HG03354 (cell line): ENCODE results near the gene EPAS1.

Experiments used
- ATAC-seq: cut with Tn5 transposase; IDR thresholded peaks from one replicate; pipeline ENCODE4 v1.9.1; 2021; ENCODE audit warnings: mild to moderate bottlenecking; ENCODE audit not compliant: unreplicated experiment, poor library complexity, severe bottlenecking

The EPAS1 gene

DNA sequence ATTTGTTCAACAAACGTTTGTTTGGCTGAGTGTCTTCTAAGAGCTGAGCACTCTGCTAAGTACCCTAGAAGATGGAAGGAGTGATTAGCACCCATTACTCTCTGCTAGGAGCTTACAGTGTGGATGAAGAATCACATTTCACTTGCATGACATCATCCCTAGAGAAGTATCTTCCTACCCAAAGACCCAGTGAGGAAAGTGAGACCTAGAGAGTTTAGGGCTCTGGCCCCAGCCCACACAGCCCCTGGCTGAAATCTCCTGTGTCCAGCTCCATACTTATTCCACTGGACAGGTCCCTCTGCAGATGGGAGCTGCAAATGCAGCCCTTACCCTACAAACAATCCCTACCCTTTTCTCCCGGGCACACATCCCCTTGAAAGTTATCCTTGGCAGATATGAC lies 26.8 kb upstream of the EPAS1 start:
- no peak for ATAC-seq

DNA sequence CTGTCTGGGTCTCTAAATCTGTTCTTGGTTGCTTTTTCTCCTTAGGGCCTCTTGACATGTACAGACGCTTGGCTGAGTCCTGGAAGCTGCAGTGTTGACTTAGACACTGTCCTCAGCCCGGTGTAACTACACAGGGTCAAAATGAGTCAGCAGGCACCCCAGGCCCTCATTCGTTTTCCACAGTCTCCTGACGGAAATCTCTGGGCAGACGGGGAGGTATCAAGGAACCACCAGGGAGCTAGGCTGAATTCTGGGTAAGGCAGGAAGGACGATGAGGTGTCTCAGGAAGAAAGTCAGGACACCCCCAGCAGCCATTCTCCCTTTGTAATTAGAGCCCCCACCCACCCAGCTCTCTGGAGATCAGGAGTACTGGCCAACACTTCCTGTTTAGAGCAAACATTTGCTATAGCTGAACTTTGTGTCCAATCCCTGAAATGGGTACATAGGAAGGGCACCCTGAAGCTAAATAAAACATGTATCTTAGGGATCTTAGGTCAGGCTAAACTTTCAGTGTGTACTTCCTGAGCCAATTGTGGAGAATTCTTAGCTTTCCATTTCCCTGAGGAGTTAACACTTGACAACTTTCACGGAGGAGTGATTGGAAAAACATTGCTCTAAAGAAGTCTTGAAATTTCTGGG lies 23.9 kb upstream of the EPAS1 start:
- no peak for ATAC-seq

DNA sequence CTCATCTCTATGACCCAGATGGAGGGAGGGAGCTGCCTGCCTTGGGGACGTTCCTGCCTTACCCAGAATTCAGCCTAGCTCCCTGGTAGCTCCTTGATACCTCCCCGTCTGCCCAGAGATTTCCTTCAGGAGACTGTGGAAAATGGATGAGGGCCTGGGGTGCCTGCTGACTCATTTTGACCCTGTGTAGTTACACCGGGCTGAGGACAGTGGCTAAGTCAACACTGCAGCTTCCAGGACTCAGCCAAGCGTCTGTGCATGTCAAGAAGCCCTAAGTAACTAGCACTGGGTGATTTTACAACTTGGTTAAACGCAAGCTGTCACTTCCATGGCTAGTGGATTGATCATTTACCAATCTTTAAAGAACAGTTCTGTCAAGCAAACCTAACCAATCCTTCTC lies 23.3 kb upstream of the EPAS1 start:
- no peak for ATAC-seq

DNA sequence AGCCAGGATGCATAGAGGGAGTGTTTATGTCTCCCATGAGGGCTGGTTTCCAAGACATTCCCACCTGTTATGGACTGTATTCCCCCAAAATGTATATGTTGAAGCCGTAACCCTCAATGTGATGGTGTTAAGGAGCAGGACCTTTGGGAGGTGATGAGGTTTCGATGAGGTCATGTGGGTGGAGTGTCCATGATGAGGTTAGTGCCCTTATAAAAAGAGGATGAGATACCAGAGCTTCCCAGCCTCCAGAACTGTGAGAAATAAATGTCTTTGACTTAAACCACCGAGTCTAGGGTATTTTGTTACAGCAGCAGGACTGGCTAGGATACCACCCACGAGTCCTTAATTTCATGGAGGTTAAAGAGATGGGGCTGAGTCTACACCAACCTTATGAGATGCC lies 22.6 kb upstream of the EPAS1 start:
- no peak for ATAC-seq

DNA sequence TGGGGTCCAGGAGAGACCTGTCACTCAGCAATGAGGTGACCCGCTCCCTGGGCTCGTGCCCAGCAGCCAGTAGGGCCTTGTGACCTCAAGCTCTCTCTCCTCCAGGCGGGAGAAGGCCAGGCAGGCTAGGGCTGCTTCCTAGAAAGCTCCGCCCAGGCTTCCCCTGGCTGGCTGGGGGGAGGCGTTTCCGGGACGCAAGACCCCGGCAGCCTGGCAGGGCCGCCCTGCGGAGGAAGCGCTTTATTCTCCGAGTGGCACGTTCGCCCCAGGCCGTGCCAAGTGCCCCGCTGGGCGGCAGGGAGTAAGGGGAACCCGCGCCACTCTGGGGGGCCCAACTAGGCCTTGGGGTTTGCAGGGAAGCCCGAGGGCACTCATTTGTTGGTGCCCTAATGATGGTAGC lies 21.2 kb upstream of the EPAS1 start:
- ATAC-seq, result no peak

DNA sequence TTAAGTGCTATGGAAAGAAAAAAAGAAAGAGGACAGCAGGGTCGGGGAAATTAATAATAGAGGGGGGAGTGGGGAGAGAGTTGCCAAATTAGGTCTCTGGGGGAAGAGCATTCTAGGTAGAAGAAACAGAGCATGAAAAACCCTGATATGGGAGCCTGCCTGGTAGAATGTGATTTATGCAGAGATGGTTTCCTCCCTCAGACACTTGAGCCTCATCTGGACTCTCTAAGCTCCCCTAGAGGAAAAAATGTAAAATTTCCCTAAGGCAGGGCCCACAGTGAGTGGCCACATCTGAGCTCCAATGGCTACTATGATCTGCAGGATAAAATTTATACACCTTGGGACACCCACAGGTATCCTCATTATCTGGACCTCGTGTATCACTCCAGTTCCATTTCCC lies 20.6 kb upstream of the EPAS1 start:
- no peak for ATAC-seq

DNA sequence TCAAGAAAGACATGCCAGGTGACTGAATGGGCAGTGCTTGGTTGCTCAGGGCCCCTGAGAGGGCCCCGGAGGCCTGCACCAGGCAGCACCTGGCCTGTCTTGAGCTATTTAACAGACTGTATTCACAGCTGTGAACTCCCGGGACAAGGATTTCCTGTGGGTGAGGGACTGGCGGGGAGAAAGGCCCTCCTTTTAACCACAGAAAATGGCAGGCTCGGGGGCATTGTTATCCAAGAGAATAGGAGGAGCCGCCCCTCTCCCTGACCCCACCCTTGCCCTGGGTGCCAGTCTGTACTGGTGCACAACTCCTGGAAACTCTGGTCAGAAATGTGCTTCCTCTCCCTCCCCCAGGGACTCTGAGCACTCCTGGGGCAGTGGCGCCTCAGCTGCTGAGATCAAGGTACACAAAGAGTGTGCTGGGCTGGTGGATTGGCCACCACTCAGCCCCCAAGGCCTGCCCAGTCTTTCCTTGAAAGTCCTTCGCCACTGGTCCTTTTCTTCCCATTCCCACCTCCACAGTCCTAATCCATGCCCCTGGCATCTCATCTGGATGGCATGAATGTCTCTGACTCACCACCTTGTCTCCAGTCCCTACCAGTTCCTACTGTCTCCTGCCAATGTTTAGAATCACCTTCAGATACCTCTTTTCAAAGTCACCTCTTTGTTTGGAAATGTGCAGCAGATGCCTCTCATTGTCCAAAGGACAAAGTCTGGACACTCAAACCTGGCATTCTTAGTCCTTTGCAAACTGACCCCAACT lies 19.6 kb upstream of the EPAS1 start:
- no peak for ATAC-seq

DNA sequence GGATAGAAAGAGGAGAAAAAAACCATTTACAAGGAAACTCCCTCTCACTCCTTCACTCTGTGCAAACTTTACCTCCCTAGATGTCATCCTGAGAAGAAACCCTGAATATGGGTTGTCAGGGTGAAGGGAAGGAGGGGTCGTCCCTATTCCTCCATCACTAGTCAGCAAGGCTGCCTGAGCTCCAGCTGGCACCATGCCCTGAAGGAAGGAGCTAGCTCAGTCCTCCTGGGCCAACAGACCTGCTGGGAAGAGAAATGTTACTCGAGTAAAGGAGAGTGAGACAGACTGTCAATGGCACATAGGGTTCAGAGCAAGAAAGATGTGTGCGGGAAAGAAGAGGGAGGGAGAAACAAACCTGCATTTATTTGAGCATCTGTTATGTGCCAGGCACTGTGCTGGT lies 18.3 kb upstream of the EPAS1 start:
- ATAC-seq, result no peak

DNA sequence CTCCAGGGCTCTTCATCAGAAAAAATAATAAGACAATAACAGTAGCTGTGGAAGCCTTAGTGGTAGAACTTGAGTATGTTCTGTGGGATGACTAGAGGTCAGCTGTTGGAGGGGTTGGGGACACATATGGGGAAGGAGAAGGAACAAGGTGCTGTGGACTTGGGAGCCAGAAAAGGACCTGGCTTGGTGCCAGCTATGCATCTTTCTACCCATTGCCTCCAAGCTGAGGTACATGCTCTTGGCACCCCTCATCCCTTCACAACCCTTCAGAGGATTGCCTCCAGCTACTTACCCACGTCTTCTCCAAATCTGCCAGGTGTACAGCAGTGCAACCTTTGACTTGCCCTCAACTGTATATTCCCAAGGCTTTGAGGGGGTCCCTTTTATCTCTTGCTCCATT lies 15.3 kb upstream of the EPAS1 start:
- no peak for ATAC-seq

DNA sequence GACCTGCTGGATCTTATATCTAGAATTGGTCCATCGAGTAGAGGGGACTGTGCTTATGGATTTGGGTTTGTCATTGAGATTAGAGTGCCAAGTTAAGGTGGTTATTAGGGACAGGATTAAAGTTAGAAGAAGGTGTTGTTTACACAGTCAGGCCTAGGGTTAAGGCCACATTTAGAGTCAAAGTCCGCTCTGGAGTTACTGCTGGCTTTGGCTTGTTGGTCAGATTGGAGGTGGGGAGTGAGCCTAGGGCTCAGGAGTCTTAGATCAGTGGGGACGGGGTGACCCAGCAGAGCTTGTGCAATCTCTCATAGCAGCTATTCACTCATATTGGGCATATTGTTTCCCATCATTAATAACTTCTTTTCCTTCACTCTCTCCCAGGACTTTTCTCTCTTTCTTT lies 13.5 kb upstream of the EPAS1 start:
- no peak for ATAC-seq

DNA sequence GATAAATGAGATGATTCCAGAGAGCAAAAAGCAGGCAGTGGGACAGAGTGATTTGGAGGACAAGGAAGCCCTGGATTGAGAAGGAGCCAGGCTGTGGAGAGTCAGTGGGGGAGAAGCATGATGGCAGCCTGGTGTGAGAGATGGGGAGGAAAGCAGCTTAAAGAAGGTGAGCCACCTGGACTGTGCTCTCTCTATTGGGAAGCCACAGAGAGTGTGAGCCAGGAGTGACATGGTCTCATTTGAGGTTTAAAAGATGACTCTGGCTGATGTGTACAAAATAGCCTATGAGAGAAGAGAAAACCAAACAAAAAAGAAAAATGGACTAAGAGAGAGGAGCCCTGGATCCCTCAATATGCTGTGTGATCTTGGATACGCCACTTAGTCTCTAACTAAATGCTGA lies 12.9 kb upstream of the EPAS1 start:
- no peak for ATAC-seq

DNA sequence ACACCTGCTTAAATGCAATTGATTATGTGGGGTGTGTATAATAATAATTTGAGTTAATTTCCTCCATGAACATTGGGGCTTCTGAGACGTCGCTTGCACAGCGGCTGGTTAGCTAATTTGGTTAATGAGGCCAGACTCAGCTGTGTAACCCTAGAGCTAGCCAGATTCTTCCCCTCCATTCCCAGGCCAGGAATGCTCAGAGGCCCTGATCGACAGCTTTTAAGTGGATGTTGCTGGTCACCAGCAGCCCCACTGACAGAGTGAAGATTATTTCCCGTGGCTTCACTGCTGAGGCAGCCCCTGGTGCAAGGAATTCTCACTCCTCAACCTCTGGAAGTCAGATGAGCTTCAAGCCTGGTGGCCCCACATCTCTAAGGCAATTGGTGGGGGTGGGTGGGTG lies 12.4 kb upstream of the EPAS1 start:
- no peak for ATAC-seq

DNA sequence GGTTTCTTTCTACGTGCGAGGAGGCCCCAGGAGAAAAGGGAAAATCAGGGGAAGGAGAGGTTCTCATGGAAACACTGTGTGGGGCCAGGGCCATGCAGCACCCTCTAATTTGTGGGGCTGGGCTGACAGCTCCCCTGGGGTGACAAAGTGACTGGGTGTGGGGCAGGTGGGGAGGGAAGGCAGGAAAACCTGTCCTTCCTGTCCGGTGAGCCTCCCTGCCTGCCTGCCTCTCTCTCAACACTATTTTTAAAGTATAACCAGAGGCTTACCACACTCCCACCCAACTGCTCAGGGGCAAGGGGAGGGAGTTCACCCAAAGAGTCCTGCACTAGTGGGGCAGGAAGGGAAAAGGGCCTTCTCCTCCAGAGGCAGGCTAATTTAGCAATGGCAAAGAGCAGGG lies 10.5 kb upstream of the EPAS1 start:
- no peak for ATAC-seq

DNA sequence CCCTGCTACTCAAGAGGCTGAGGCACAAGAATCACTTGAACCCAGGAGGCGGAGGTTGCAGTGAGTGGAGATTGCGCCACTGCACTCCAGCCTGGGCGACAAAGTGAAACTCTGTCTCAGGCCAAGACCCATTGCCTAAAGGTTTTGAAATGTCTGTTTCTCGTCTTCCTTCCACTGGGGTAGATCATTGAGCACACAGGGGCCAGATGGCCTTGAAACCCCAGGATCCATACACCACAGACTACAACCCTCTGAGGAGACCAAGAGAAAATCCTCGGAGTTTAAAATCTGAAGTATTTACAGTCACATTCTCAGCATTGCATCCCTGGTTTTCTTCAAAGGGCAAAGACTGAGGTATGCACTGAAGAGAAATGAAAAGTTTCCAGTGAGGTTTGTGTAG lies 7.1 kb upstream of the EPAS1 start:
- no peak for ATAC-seq

DNA sequence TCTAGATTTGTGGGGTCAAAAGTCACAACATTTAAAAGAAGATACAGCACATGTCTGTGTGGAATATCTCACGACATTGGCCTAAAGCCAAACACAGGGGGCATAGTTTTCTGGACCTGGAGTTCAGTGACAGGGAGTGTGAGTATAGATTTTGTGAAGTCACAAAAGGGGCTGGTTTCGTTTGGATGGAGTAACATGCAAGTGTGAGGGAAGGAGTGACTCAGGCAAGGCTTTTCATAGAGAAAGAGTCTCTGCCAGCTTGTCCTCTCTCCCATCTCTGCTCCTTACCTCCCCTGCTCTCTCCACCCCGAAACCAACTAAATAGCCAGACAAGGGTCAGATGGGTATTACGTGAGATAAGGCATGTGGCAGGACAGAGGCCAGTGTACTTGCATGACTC lies 3.7 kb upstream of the EPAS1 start:
- ATAC-seq, result no peak

DNA sequence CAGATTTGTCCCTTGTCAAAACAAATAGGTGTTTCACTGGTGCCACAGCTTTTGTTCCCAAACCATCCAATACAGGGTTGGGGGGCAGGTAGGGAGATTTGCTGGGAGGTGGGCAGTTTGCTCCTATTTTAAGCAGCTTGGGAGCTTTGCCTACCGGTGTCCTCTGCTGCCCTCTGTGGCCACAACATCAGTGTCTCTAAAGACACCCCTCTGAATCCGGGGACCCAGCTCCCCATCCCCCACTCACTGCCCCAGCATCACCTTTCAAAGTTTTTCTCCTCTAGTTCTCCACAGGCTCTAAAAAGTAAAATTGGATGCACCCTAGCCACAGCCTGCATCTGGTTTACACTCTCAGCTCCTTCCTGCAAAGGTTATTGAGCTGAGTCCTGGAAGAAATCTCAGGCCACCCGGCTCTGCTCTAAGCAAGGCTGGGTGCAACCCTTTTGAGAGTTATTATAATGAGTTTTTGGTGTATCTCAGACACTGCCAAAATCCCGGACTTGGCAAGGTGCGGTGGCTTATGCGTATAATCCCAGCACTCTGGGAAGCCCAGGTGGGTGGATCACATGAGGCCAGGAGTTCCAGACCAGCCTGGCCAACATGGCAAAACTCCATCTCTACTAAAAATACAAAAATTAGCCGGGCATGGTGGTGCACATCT lies 2.9 kb upstream of the EPAS1 start:
- no peak for ATAC-seq

DNA sequence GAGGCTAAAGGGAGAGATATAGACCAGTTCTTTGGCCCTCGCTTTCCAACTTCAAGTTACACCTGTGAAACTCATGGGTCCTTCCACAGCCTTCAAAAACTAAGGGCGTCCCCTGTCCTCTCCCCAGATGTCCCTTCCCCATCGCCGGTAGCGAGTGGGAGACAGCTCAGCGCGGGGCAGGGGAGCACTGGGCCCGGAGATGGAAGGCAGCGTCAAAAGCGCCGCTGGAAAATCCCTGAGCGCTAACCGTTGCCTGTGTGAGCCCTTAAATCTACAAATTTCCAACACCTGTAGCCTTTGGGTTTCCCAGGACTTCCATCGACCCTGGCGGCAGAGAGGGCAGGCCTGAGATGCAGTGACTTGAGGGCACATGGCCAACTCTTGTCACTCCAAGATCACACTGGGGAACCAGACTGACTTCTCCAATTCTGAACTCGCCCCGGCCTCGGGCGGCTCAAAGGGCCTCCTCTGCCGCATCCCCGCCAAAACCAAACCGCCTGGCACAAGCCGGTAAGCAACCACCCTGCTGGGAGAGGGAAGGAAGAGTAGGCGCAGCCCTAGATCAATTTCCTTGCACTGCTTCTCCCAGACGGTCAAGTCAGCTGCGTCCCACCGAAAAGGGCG lies 879 bp upstream of the EPAS1 start:
- peak; percentile 3 for ATAC-seq

DNA sequence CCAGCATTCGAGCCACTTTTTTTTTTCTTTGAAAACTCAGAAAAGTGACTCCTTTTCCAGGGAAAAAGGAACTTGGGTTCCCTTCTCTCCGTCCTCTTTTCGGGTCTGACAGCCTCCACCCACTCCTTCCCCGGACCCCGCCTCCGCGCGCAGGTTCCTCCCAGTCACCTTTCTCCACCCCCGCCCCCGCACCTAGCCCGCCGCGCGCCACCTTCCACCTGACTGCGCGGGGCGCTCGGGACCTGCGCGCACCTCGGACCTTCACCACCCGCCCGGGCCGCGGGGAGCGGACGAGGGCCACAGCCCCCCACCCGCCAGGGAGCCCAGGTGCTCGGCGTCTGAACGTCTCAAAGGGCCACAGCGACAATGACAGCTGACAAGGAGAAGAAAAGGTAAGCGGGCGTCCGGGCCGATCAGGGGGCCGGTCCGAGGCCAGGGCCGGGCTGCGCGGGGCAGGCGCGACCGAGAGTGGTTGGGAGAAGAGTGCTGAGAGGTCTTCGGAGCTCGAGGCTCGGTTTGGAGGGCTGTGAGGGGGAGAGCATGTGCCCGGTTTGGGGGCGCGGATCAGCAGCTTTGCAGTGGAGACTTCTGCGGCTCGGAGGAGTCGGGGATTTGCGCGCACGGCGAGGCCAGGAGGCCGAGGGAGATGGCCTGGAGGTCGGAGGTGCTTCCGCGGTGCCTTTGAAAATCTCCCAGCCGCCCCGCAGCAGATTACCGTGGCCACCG lies 502 bp downstream of the EPAS1 start:
- peak; percentile 35 for ATAC-seq

DNA sequence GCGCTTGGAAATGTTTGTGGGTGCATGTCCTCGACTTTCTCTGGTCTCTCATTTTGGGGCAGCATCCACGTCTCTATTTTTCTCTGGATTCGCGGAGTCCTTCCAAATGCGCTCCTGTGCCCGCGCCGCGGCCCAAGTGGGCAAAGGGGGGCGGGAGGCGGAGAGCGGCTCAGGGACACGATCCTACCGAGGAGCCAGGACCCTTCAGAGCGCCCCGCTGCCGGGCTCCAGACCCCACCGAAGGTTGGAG lies 990 bp downstream of the EPAS1 start:
- ATAC-seq, result no peak

DNA sequence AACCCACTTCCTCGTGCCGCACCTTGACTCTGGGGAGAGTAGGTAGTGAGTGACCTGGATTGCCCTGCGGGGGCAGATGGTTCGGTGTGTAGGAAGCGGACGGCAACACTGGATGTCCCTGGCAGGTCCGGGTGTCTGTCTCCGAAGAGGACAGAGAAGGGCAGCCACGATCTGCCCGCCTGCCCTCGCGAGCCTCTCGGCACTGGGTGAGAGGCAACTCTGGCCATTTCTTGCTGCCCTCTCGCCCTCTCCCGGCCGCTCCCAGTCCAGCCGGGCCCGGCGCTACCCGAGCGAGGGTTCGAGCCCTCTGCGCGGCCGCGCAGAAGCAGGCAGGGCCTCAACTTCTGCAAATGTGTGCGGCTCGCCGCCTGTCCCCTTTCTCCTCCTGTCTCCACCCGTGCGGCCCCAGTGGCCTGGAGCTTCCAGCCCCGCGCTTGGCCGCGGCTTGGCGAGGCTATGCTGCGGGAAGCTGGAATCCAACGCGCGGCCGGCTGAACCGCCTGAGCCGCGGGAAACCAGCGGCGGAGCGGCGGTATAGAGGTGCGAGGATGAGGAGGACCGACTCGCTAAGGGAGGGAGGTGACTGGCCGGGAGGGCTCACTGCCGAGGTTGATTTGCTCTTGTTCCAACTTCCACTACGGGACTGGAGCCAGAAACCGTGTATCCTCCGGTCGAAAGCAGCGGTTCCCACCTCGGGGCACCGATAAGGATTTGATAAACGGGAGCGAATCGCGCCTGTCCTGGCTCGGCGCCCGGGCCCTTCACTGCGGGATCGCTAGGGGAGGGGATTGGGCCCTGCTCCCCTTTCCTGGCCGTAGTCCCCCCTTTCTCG lies 1.5 kb downstream of the EPAS1 start:
- no peak for ATAC-seq
